H9 (cell line): Measurements from ENCODE around the gene CLCA4. TPM values are rescaled to one million over a fixed set of nuclear protein-coding genes. Genes with fewer than 3 reads are reported as not detected.

ENCODE experiments used
- DNase-seq: peaks from one replicate; pipeline ENCODE4 v3.0.0-alpha.2; 2017
- H2AFZ ChIP-seq: one replicate; pipeline ENCODE4 v1.6.1; 2013; ENCODE audit warnings: mild to moderate bottlenecking, low read length, control low read depth, moderate library complexity
- H2AK5ac ChIP-seq: 2 replicates; pipeline ENCODE4 v1.6.1; 2013; ENCODE audit warnings: low read length, control low read depth, mixed read lengths; ENCODE audit not compliant: insufficient read length
- H2BK120ac ChIP-seq: one replicate; pipeline ENCODE4 v1.6.1; 2013; ENCODE audit warnings: low read depth, mild to moderate bottlenecking, low read length, control low read depth, inconsistent platforms; ENCODE audit not compliant: poor library complexity, severe bottlenecking
- H2BK12ac ChIP-seq: 2 replicates; pipeline ENCODE4 v1.6.1; 2013; ENCODE audit warnings: low read length, control low read depth, mixed read lengths, low read depth; ENCODE audit not compliant: insufficient read length
- H2BK15ac ChIP-seq: 2 replicates; pipeline ENCODE4 v1.6.1; 2013; ENCODE audit warnings: low read depth, low read length, control low read depth
- H2BK20ac ChIP-seq: one replicate; pipeline ENCODE4 v1.6.1; 2013; ENCODE audit warnings: low read depth, mild to moderate bottlenecking, low read length, control low read depth, inconsistent platforms; ENCODE audit not compliant: poor library complexity, severe bottlenecking
- H2BK5ac ChIP-seq: 2 replicates; pipeline ENCODE4 v1.6.1; 2013; ENCODE audit warnings: low read length, control low read depth, mixed read lengths; ENCODE audit not compliant: insufficient read length
- H3K14ac ChIP-seq: 2 replicates; pipeline ENCODE4 v1.6.1; 2013; ENCODE audit warnings: low read length, control low read depth; ENCODE audit not compliant: insufficient read depth
- H3K18ac ChIP-seq: 2 replicates; pipeline ENCODE4 v1.6.1; 2013; ENCODE audit warnings: low read depth, mild to moderate bottlenecking, mixed read lengths, low read length, control low read depth; ENCODE audit not compliant: insufficient read length
- H3K23ac ChIP-seq: 2 replicates; pipeline ENCODE4 v1.6.1; 2013; ENCODE audit warnings: low read length, control low read depth, mixed read lengths, low read depth; ENCODE audit not compliant: insufficient read length
- H3K23me2 ChIP-seq: 2 replicates; pipeline ENCODE4 v1.6.1; 2013; ENCODE audit warnings: low read depth, mild to moderate bottlenecking, mixed read lengths, low read length, control low read depth; ENCODE audit not compliant: insufficient read length, poor library complexity, severe bottlenecking
- H3K27ac ChIP-seq: 2 replicates; pipeline ENCODE4 v1.5.1; 2013; ENCODE audit warnings: low read length, control low read depth, mixed read lengths, low read depth; ENCODE audit not compliant: insufficient read length
- H3K27me3 ChIP-seq: 2 replicates; pipeline ENCODE4 v1.6.1; 2013; ENCODE audit warnings: low read length, control low read depth, inconsistent platforms; ENCODE audit not compliant: insufficient read depth
- H3K4ac ChIP-seq: 2 replicates; pipeline ENCODE4 v1.6.1; 2013; ENCODE audit warnings: low read depth, mild to moderate bottlenecking, control low read depth, inconsistent platforms, low read length, moderate library complexity
- H3K4me1 ChIP-seq: 2 replicates; pipeline ENCODE4 v1.6.1; 2013; ENCODE audit warnings: low read length, control low read depth, inconsistent platforms; ENCODE audit not compliant: insufficient read depth
- H3K4me2 ChIP-seq: 2 replicates; pipeline ENCODE4 v1.6.1; 2013; ENCODE audit warnings: low read length, control low read depth, mixed read lengths; ENCODE audit not compliant: insufficient read length, insufficient read depth
- H3K56ac ChIP-seq: 2 replicates; pipeline ENCODE4 v1.6.1; 2013; ENCODE audit warnings: low read depth, mild to moderate bottlenecking, mixed read lengths, low read length, control low read depth; ENCODE audit not compliant: insufficient read length
- H3K79me1 ChIP-seq: 2 replicates; pipeline ENCODE4 v1.6.1; 2013; ENCODE audit warnings: low read depth, mild to moderate bottlenecking, moderate library complexity, low read length, control low read depth, inconsistent platforms; ENCODE audit not compliant: insufficient read depth, poor library complexity, severe bottlenecking
- H3K79me2 ChIP-seq: 2 replicates; pipeline ENCODE4 v1.6.1; 2013; ENCODE audit warnings: low read length, control low read depth, inconsistent platforms; ENCODE audit not compliant: insufficient read depth
- H3K9ac ChIP-seq: 2 replicates; pipeline ENCODE4 v1.6.1; 2013; ENCODE audit warnings: low read length, control low read depth, mixed read lengths; ENCODE audit not compliant: insufficient read length; ENCODE audit errors: extremely low read depth
- H3K9me3 ChIP-seq: one replicate; pipeline ENCODE4 v1.6.1; 2013; ENCODE audit warnings: low read depth, low read length, inconsistent platforms; ENCODE audit not compliant: control insufficient read depth
- H3T11ph ChIP-seq: one replicate; pipeline ENCODE4 v1.6.1; 2013; ENCODE audit warnings: mild to moderate bottlenecking, low read length, control low read depth, inconsistent platforms
- H4K20me1 ChIP-seq: one replicate; pipeline ENCODE4 v1.6.1; 2013; ENCODE audit not compliant: control insufficient read depth, insufficient read length, insufficient read depth
- H4K5ac ChIP-seq: 2 replicates; pipeline ENCODE4 v1.6.1; 2013; ENCODE audit warnings: low read depth, mild to moderate bottlenecking, mixed read lengths, low read length, control low read depth; ENCODE audit not compliant: insufficient read length
- H4K8ac ChIP-seq: replicated peaks from 2 replicates; pipeline ENCODE4 v1.6.1; 2013; ENCODE audit warnings: low read length, control low read depth, mixed read lengths, low read depth; ENCODE audit not compliant: insufficient read length
- H4K91ac ChIP-seq: 2 replicates; pipeline ENCODE4 v1.6.1; 2013; ENCODE audit warnings: low read depth, mild to moderate bottlenecking, moderate library complexity, mixed read lengths, low read length, control low read depth; ENCODE audit not compliant: insufficient read length
- H3K27ac Mint-ChIP-seq, 3 experiments: 2 replicates in 2 of 3; 3 replicates in 1 of 3; pipeline ENCODE4 v1.8.0; 2020 to 2021; ENCODE audit warnings: mixed read lengths in 3 of 3, mild to moderate bottlenecking in 1 of 3, moderate library complexity in 1 of 3
- H3K27me3 Mint-ChIP-seq: 2 replicates; pipeline ENCODE4 v1.8.0; 2021; ENCODE audit warnings: low read depth, mild to moderate bottlenecking, moderate library complexity, mixed read lengths
- H3K36me3 Mint-ChIP-seq, 3 experiments: 2 replicates in 2 of 3; 3 replicates in 1 of 3; pipeline ENCODE4 v1.8.0; 2020 to 2021; ENCODE audit warnings: low read depth in 3 of 3, mixed read lengths in 3 of 3; ENCODE audit not compliant: insufficient read depth in 1 of 3
- H3K4me1 Mint-ChIP-seq, 2 experiments: 2 replicates each; pipeline ENCODE4 v1.8.0; 2020; ENCODE audit warnings: mixed read lengths in 2 of 2
- H3K4me3 Mint-ChIP-seq, 2 experiments: 2 replicates in 1 of 2; 3 replicates in 1 of 2; pipeline ENCODE4 v1.8.0; 2020 to 2021; ENCODE audit warnings: mild to moderate bottlenecking in 2 of 2, mixed read lengths in 2 of 2, moderate library complexity in 1 of 2
- H3K9me3 Mint-ChIP-seq, 2 experiments: 2 replicates in 1 of 2; 3 replicates in 1 of 2; pipeline ENCODE4 v1.8.0; 2020; ENCODE audit warnings: mild to moderate bottlenecking in 2 of 2, mixed read lengths in 2 of 2, moderate library complexity in 1 of 2
- CTCF ChIP-seq: fragments of 200-600 bp; sonication (generic); conservative IDR thresholded peaks from 3 replicates; pipeline ENCODE4 v1.8.0; 2021; ENCODE audit warnings: antibody characterized with exemption, mild to moderate bottlenecking
- WGBS: extraction: QIAGEN DNeasy Blood & Tissue Kit; methylation state at CpG from one replicate; pipeline ENCODE4 v1.1.7; 2013; ENCODE audit warnings: missing lambda C conversion rate, low lambda C conversion rate, mixed read lengths; ENCODE audit not compliant: insufficient read length; ENCODE audit errors: extremely low coverage; 5-methylcytosine and 5-hydroxymethylcytosine counted together
- total RNA-seq: library from RNA; stranded (reverse); gene quantifications from 2 replicates; pipeline ENCODE4 v1.2.1, GENCODE V29; 2021

Gene CLCA4
- total RNA-seq, 1 experiment from 2014 or later: not detected

GRCh38 chr1:86499987-86500593 lies 46.8 kb upstream of the CLCA4 start:
- TF ChIP-seq CTCF: peak; percentile 100
- H3K4me3 Mint-ChIP-seq: no peak overlapping the region
- peaks cover 0 to 1% (median 0%) of the 10 kb centered on the region in 3 experiments; a peak in 1 of 7 replicates for H3K36me3 Mint-ChIP-seq
- Histone ChIP-seq H2BK15ac (no peak overlapping the region), H2BK20ac (no peak overlapping the region), H3K27ac (no peak overlapping the region), H3K4me2 (no peak overlapping the region), H3K56ac (no peak overlapping the region), H2AFZ (no peak overlapping the region), H4K91ac (no peak overlapping the region), H3K79me1 (no peaks in the 10 kb centered on the region), H4K20me1 (peaks cover 2% of the 10 kb centered on the region), H3K18ac (no peak overlapping the region), H3K4me1 (no peaks in the 10 kb centered on the region; the same call in 1 of the 2 replicates), H2BK12ac (no peak overlapping the region), H3K23me2 (peaks cover 9% of the 10 kb centered on the region), H3K27me3 (no peaks in the 10 kb centered on the region), H4K8ac (no peak overlapping the region), H2BK120ac (no peak overlapping the region), H2AK5ac (no peak overlapping the region), H4K5ac (no peak overlapping the region), H3K14ac (no peak overlapping the region), H3K9me3 (no peaks in the 10 kb centered on the region), H3K79me2 (no peaks in the 10 kb centered on the region), H2BK5ac (no peak overlapping the region), H3K4ac (no peak overlapping the region), H3K9ac (no peak overlapping the region), H3T11ph (no peak overlapping the region), H3K23ac (no peak overlapping the region)
- peaks cover 23 to 32% of the 10 kb centered on the region in 2 experiments for H3K4me1 Mint-ChIP-seq
- no peak overlapping the region for H3K27ac Mint-ChIP-seq
- DNase-seq: no peak
- no CpG with 5 or more reads among the region's 3 CpGs for WGBS
- no peaks in the 10 kb centered on the region for H3K27me3 Mint-ChIP-seq
- H3K9me3 Mint-ChIP-seq: peaks cover 2 to 3% of the 10 kb centered on the region in 2 experiments; a peak in 2 of 5 replicates
